ENCODE data around the gene TMEM168. TPM values are rescaled to one million over a fixed set of nuclear protein-coding genes. Genes with fewer than 3 reads are reported as not detected.

The TMEM168 gene
- polyA plus RNA-seq, 1 donor (not counting 4 experiments of a cell fraction or from before 2014, with no cell fraction given) = 32.8 TPM

GRCh38 chr7:112802406-112802805 is 12.2 kb upstream of the TMEM168 start:
- no peak for DNase-seq (ENCODE audit: low read depth, low spot score)
- no peak overlapping the region for H2AFZ ChIP-seq (ENCODE audit: control insufficient read depth, low read length)
- no peak overlapping the region for H3K9ac ChIP-seq (ENCODE audit: control insufficient read depth, extremely low read depth, insufficient read depth, low read length)
- H3K36me3 ChIP-seq (ENCODE audit: control insufficient read depth in 2 of 2, extremely low read depth in 1 of 2, insufficient read depth in 2 of 2, low read length in 2 of 2) = no peaks in the 10 kb centered on the region
- no peak overlapping the region for H3K4me3 ChIP-seq (ENCODE audit: control insufficient read depth in 2 of 3, extremely low read depth in 1 of 3, insufficient read depth in 2 of 3, low read depth in 1 of 3, low read length in 3 of 3)
- H3K9me1 ChIP-seq (ENCODE audit: control insufficient read depth, extremely low read depth, insufficient read depth, low read length) = no peaks in the 10 kb centered on the region
- no peaks in the 10 kb centered on the region for H3K4me1 ChIP-seq (ENCODE audit: control insufficient read depth, extremely low read depth, insufficient read depth, low read length)
- no peak overlapping the region for H3K4me2 ChIP-seq (ENCODE audit: control insufficient read depth, extremely low read depth, insufficient read depth, low read depth, low read length)
- no peak for FAIRE-seq
- no peaks in the 10 kb centered on the region for H3K79me2 ChIP-seq (ENCODE audit: control insufficient read depth, insufficient read depth, low read length)
- no peaks in the 10 kb centered on the region for H3K9me3 ChIP-seq (ENCODE audit: control insufficient read depth, low read depth, low read length)
- TF ChIP-seq EZH2 (IDR thresholded peaks at IDR 0.05; ENCODE audit: low read length) = no peak
- no peak for TF ChIP-seq CTCF (optimal IDR thresholded peaks at IDR 0.05 in 1 of 3, IDR thresholded peaks at IDR 0.05 in 1 of 3, conservative IDR thresholded peaks at IDR 0.05 in 1 of 3; ENCODE audit: extremely low read depth in 1 of 3, insufficient read depth in 2 of 3, low read length in 3 of 3)
- dilution Hi-C loops (cut with MboI; ENCODE audit: extremely low pct_ligation_motif_present, low sequenced_read_pairs) = no loop called here
- no peaks in the 10 kb centered on the region for H3K27me3 ChIP-seq (ENCODE audit: control insufficient read depth, extremely low read depth, insufficient read depth, low read length)
- no peak overlapping the region for H3K27ac ChIP-seq (ENCODE audit: control insufficient read depth, insufficient read depth, low read length)
- no peaks in the 10 kb centered on the region for H4K20me1 ChIP-seq (ENCODE audit: control insufficient read depth, extremely low read depth, insufficient read depth, low read length)

- Histone ChIP-seq H3K27me3 (ENCODE audit: control insufficient read depth, extremely low read depth, insufficient read depth, low read length) (no peaks in the 10 kb centered on the region), H2AFZ (ENCODE audit: control insufficient read depth, low read length) (no peak overlapping the region), H3K9ac (ENCODE audit: control insufficient read depth, extremely low read depth, insufficient read depth, low read length) (no peak overlapping the region), H3K4me1 (ENCODE audit: control insufficient read depth, extremely low read depth, insufficient read depth, low read length) (no peaks in the 10 kb centered on the region), H3K27ac (ENCODE audit: control insufficient read depth, insufficient read depth, low read length) (no peak overlapping the region), H3K9me1 (ENCODE audit: control insufficient read depth, extremely low read depth, insufficient read depth, low read length) (no peaks in the 10 kb centered on the region), H3K79me2 (ENCODE audit: control insufficient read depth, insufficient read depth, low read length) (no peaks in the 10 kb centered on the region), H3K4me3 (ENCODE audit: control insufficient read depth in 2 of 3, extremely low read depth in 1 of 3, insufficient read depth in 2 of 3, low read depth in 1 of 3, low read length in 3 of 3) (no peak overlapping the region), H3K36me3 (ENCODE audit: control insufficient read depth in 2 of 2, extremely low read depth in 1 of 2, insufficient read depth in 2 of 2, low read length in 2 of 2) (no peaks in the 10 kb centered on the region), H3K9me3 (ENCODE audit: control insufficient read depth, low read depth, low read length) (no peaks in the 10 kb centered on the region), H4K20me1 (ENCODE audit: control insufficient read depth, extremely low read depth, insufficient read depth, low read length) (no peaks in the 10 kb centered on the region), H3K4me2 (ENCODE audit: control insufficient read depth, extremely low read depth, insufficient read depth, low read depth, low read length) (no peak overlapping the region)
- dilution Hi-C loops (cut with MboI; ENCODE audit: extremely low pct_ligation_motif_present, low sequenced_read_pairs) = no loop called here
- DNase-seq (ENCODE audit: low read depth, low spot score) (no peak), FAIRE-seq (no peak)
- TF ChIP-seq EZH2 (IDR thresholded peaks at IDR 0.05; ENCODE audit: low read length) (no peak), CTCF (optimal IDR thresholded peaks at IDR 0.05 in 1 of 3, IDR thresholded peaks at IDR 0.05 in 1 of 3, conservative IDR thresholded peaks at IDR 0.05 in 1 of 3; ENCODE audit: extremely low read depth in 1 of 3, insufficient read depth in 2 of 3, low read length in 3 of 3) (no peak)
Measured at GRCh38 chr7:112800486-112800885, 10.3 kb upstream of the TMEM168 start.
